Purkinje cell (primary cell): ENCODE measurements around the gene ARMC2. TPM values are rescaled to one million over a fixed set of nuclear protein-coding genes. Genes with fewer than 3 reads are reported as not detected.

Experiments
- polyA plus RNA-seq: library from polyadenylated mRNA; unstranded; fragments of >200 nt; fragmentation: Nextera tagmentation; gene quantifications from 2 replicates; pipeline ENCODE4 v1.2.1, GENCODE V29; 2014

ARMC2 gene
- 1.9 and 2.7 TPM in 2 replicates for polyA plus RNA-seq

GRCh38 chr6:108848116-108848868 is at the start of gene ARMC2:
TSS of gene ARMC2 (plus strand) at chr6:108848422. CDS start at chr6:108854268, 5,846 bp downstream.

Other genes starting within 250 kb of the ARMC2 start
- gene SESN1, start 246.4 kb downstream of the ARMC2 start, polyA plus RNA-seq: 34.0 and 38.9 TPM in 2 replicates
- 23.3 and 25.0 TPM in 2 replicates for gene CEP57L1, start 247.1 kb downstream of the ARMC2 start, polyA plus RNA-seq